Testis (tissue), 3 donors: Measurements from ENCODE around the gene THUMPD1. TPM values are rescaled to one million over a fixed set of nuclear protein-coding genes. Genes with fewer than 3 reads are reported as not detected.

Experiments used
- DNase-seq: peaks from one replicate; pipeline ENCODE4 v3.0.0-alpha.2; 2019
- H3K27ac ChIP-seq, 2 donors: fragments of 200-600 bp; sonication (generic); one replicate each; pipeline ENCODE4 v1.5.1; 2019
- H3K27me3 ChIP-seq: fragments of 200-600 bp; sonication (generic); one replicate; pipeline ENCODE4 v1.5.1; 2019
- H3K36me3 ChIP-seq: fragments of 200-600 bp; sonication (generic); one replicate; pipeline ENCODE4 v1.5.1; 2017; ENCODE audit warnings: low read depth; ENCODE audit errors: missing control alignments
- H3K4me1 ChIP-seq: fragments of 200-600 bp; sonication (generic); one replicate; pipeline ENCODE4 v1.5.1; 2019
- H3K4me3 ChIP-seq, 2 donors: fragments of 200-600 bp; sonication (generic); one replicate each; pipeline ENCODE4 v1.5.1; 2017 to 2019
- H3K9me3 ChIP-seq: fragments of 200-600 bp; sonication (generic); one replicate; pipeline ENCODE4 v1.5.1; 2017
- POLR2A ChIP-seq: fragments of 450-650 bp; IDR thresholded peaks from one replicate; pipeline ENCODE4 v1.6.1; 2017; ENCODE audit warnings: antibody characterized with exemption, mild to moderate bottlenecking, moderate library complexity
- WGBS, 2 donors: methylation state at CpG; one replicate each; pipeline ENCODE4 v1.1.5; 2018; 5-methylcytosine and 5-hydroxymethylcytosine counted together
- intact Hi-C: fragments of 100-400 bp; cut with DNase I; formaldehyde crosslinking; loops from one replicate; pipeline ENCODE4 v1.15.1; 2023; ENCODE audit warnings: low total_unique reads
- polyA plus RNA-seq: library from polyadenylated mRNA; stranded (reverse); fragments of 350-450 nt; fragmentation: Illumina TruSeq; extraction: RNeasy Lipid Tissue Mini Kit (QIAGEN cat#74804); gene quantifications from one replicate; pipeline ENCODE4 v1.2.3, GENCODE V29; 2014; ENCODE audit warnings: low read depth, low replicate concordance; ENCODE audit not compliant: insufficient read depth
- total RNA-seq, 2 donors: library from RNA; depleted of rRNA; stranded (reverse); fragments of >200 nt; gene quantifications; one replicate each; pipeline ENCODE4 v1.2.3, GENCODE V29; 2016
- TF ChIP-seq, protein P1 (sequence below), 3 experiments: fragments of 450-650 bp in 2 of 3; fragments of 200-600 bp in 1 of 3; sonication (generic) in 1 of 3; IDR thresholded peaks; one replicate each; pipeline ENCODE4 v1.5.1; 2016 to 2019; ENCODE audit warnings: antibody characterized with exemption in 3 of 3, mild to moderate bottlenecking in 2 of 3, moderate library complexity in 1 of 3

Gene THUMPD1
- total and polyA plus RNA-seq, 3 donors from 2014 or later, result 35.0 to 111 (median 100) TPM

DNA sequence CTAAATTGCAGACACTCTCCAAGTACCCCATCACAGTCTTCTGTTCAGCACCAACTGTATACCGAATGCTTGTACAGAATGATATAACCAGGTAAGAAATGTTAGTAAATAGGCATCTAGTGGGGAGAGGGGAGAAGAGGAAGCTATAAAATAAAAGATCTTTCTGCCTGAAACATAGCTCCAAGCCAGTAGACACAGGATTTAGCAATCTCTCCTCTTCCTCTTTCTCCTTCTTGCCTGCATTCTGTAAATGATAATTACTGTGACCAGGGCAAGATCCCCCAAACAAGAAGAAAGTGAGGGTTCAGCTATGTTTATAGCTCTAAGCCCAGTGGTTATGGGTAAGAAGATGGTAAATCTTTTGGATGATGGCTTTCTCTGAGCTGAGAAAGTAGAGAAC lies 40.1 kb upstream of the THUMPD1 start:
- Histone ChIP-seq H3K4me3 (no peak overlapping the region), H3K27me3 (no peaks in the 10 kb centered on the region), H3K9me3 (no peaks in the 10 kb centered on the region), H3K36me3 (no peaks in the 10 kb centered on the region), H3K27ac (no peak overlapping the region), H3K4me1 (no peaks in the 10 kb centered on the region)
- no peak for TF ChIP-seq POLR2A
- TF ChIP-seq, protein P1, sequence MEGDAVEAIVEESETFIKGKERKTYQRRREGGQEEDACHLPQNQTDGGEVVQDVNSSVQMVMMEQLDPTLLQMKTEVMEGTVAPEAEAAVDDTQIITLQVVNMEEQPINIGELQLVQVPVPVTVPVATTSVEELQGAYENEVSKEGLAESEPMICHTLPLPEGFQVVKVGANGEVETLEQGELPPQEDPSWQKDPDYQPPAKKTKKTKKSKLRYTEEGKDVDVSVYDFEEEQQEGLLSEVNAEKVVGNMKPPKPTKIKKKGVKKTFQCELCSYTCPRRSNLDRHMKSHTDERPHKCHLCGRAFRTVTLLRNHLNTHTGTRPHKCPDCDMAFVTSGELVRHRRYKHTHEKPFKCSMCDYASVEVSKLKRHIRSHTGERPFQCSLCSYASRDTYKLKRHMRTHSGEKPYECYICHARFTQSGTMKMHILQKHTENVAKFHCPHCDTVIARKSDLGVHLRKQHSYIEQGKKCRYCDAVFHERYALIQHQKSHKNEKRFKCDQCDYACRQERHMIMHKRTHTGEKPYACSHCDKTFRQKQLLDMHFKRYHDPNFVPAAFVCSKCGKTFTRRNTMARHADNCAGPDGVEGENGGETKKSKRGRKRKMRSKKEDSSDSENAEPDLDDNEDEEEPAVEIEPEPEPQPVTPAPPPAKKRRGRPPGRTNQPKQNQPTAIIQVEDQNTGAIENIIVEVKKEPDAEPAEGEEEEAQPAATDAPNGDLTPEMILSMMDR (IDR thresholded peaks at IDR 0.05), result no peak
- intact Hi-C loops, result no loop called here
- 87 to 90% methylated on average over 1 of the region's 1 CpG for WGBS, 2 donors
- no peak for DNase-seq

DNA sequence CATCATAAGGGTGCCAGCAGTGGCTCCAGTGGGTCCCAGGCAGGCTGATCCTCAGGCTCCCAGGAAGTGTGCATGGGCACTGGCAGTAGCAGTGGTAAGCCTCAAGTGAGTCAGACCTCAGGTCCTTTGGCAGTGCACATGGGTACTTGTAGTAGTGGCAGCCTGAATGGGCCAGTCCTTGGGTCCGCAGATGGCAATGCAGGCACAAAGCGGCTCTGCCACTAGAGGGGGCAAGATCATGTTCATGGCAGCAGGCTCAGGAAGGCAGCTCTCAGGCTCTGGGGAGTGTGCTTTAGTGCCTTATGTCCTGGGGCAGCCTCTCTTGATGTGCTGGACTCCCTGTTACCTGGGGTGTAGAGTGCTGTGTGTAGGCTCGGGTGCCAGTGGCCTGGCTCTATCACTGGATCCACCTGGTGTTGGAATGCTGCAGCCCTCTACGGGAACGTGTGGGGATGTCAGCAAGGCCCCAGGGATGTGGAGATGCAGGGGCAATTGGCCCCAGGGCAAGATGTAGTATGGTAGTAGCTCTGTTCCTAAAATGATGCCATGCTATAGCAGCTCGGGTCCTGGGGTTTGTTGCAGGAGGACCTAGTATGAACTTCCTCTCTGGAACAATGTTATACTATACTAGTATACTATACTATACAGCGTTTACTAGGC lies 33.2 kb upstream of the THUMPD1 start:
- Histone ChIP-seq H3K27me3 (no peaks in the 10 kb centered on the region), H3K4me3 (no peak overlapping the region), H3K9me3 (no peaks in the 10 kb centered on the region), H3K4me1 (no peaks in the 10 kb centered on the region), H3K27ac (no peak overlapping the region), H3K36me3 (no peaks in the 10 kb centered on the region)
- peak; percentile 80 for DNase-seq
- TF ChIP-seq, protein P1 (IDR thresholded peaks at IDR 0.05), result peak in 2 of 3 experiments; percentile 5 to 42
- TF ChIP-seq POLR2A, result no peak
- intact Hi-C loops, result no loop called here
- 68 to 90% methylated on average over 4 to 7 of the region's 7 CpGs for WGBS, 2 donors

DNA sequence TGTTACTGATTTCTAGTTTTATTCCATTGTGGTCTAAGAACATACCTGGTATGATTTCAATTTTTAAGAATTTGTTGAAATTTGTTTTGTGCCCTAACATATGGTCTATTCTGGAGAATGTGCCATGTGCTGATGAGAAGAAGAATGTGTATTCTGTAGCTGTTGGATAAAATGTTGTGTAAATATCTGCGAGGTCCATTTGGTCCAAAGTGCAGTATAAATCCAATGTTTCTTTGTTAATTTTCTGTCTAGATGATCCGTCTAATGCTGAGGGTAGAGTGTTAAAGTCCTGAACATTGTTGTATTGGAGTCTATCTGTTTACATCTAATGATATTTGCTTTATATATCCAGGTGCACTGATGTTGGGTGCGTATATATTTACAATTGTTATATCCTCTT lies 32.1 kb upstream of the THUMPD1 start:
- DNase-seq, result no peak
- H3K9me3 ChIP-seq, result no peaks in the 10 kb centered on the region
- 92% methylated on average over 3 of the region's 3 CpGs for WGBS, 2 donors
- intact Hi-C loops, result no loop called here
- no peaks in the 10 kb centered on the region for H3K4me1 ChIP-seq
- H3K27ac ChIP-seq, result no peak overlapping the region
- no peak overlapping the region for H3K4me3 ChIP-seq
- H3K27me3 ChIP-seq, result no peaks in the 10 kb centered on the region
- TF ChIP-seq, protein P1 (IDR thresholded peaks at IDR 0.05), result no peak
- TF ChIP-seq POLR2A, result no peak
- H3K36me3 ChIP-seq, result no peaks in the 10 kb centered on the region

DNA sequence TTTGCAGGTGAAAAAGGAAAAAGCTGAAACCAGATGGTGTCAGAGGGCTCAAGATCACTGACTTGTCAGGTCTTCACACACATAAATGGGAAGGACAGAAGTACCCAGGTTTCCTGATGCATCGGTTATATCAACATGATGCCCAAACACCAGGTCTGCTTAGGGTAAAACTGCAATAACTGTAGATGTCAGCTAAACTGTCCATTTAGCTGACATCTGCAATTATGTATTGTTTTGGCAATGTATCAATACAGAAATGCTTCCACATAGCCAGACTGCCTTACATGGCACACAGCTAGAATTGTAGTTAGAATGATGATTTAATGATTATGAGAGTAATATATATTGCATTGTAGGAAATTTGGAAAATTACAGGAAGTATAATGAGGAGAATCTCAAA lies 27.2 kb upstream of the THUMPD1 start:
- TF ChIP-seq, protein P1 (IDR thresholded peaks at IDR 0.05), result no peak
- no peak for TF ChIP-seq POLR2A
- 53 to 91% methylated on average over 1 of the region's 1 CpG for WGBS, 2 donors
- no peak for DNase-seq

DNA sequence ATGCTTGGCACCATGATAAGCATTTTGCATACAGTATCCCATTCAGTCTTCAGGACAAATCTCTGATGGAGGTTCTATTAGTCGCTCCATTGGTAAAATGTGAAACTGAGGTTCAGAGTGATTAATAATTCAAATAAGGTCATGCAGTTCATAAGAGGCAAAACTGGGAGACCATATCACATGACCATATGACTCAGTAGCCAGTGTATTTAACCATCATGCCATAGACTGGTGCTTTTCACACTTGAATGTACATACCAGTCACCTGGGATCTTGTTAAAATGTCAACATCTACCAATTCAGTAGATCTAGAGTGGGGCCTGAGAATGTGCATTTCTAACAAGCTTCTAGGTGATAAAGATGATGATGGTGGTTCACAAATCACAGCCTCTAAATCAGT lies 26.5 kb upstream of the THUMPD1 start:
- no peaks in the 10 kb centered on the region for H3K4me1 ChIP-seq
- H3K36me3 ChIP-seq, result no peaks in the 10 kb centered on the region
- TF ChIP-seq POLR2A, result no peak
- TF ChIP-seq, protein P1 (IDR thresholded peaks at IDR 0.05), result no peak
- 97 to 100% methylated on average over 1 of the region's 1 CpG for WGBS, 2 donors
- H3K27ac ChIP-seq, result no peak overlapping the region
- no peak for DNase-seq
- intact Hi-C loops, result no loop called here
- H3K4me3 ChIP-seq, result no peak overlapping the region
- H3K9me3 ChIP-seq, result no peaks in the 10 kb centered on the region
- no peaks in the 10 kb centered on the region for H3K27me3 ChIP-seq

More for the DNA sequence above, 27.2 kb upstream of the THUMPD1 start:
- Histone ChIP-seq H3K27ac (no peak overlapping the region), H3K36me3 (no peaks in the 10 kb centered on the region), H3K27me3 (no peaks in the 10 kb centered on the region), H3K4me1 (no peaks in the 10 kb centered on the region), H3K4me3 (no peak overlapping the region), H3K9me3 (no peaks in the 10 kb centered on the region)
- intact Hi-C loops, result no loop called here
